Esophagus (tissue), 2 donors: Measurements from ENCODE around the gene R3HDM2. TPM values are rescaled to one million over a fixed set of nuclear protein-coding genes. Genes with fewer than 3 reads are reported as not detected.

Source experiments
- H3K27ac ChIP-seq, 2 donors: one replicate each; pipeline ENCODE4 v1.5.1; 2013; ENCODE audit warnings: low read depth in 2 of 2, mild to moderate bottlenecking in 2 of 2, inconsistent platforms in 1 of 2, low read length in 1 of 2, moderate library complexity in 1 of 2
- H3K27me3 ChIP-seq, 2 donors: one replicate each; pipeline ENCODE4 v1.6.1; 2013; ENCODE audit warnings: low read length in 2 of 2, control low read depth in 1 of 2, mild to moderate bottlenecking in 1 of 2; ENCODE audit not compliant: insufficient read depth in 2 of 2, control insufficient read depth in 1 of 2
- H3K36me3 ChIP-seq, 2 donors: one replicate each; pipeline ENCODE4 v1.6.1; 2013; ENCODE audit warnings: low read length in 1 of 2; ENCODE audit not compliant: control insufficient read depth in 2 of 2, insufficient read depth in 2 of 2
- H3K4me1 ChIP-seq, 2 donors: one replicate each; pipeline ENCODE4 v1.6.1; 2013; ENCODE audit warnings: low read length in 1 of 2; ENCODE audit not compliant: control insufficient read depth in 2 of 2, insufficient read depth in 2 of 2
- H3K4me3 ChIP-seq, 2 donors: one replicate each; pipeline ENCODE4 v1.5.1; 2013; ENCODE audit warnings: low read length in 2 of 2, mild to moderate bottlenecking in 2 of 2, low read depth in 1 of 2, moderate library complexity in 1 of 2
- H3K9me3 ChIP-seq, 2 donors: one replicate each; pipeline ENCODE4 v1.6.1; 2013; ENCODE audit warnings: mild to moderate bottlenecking in 2 of 2, low read depth in 1 of 2, low read length in 1 of 2, moderate library complexity in 1 of 2; ENCODE audit not compliant: control insufficient read depth in 2 of 2, insufficient read depth in 1 of 2
- WGBS, 2 donors: extraction: QIAGEN DNeasy Blood & Tissue Kit; methylation state at CpG; one replicate each; pipeline ENCODE4 v1.1.7; 2013; 5-methylcytosine and 5-hydroxymethylcytosine counted together
- polyA plus RNA-seq, 2 donors: library from polyadenylated mRNA; stranded (reverse); fragments of 200-250 nt; gene quantifications; one replicate each; pipeline ENCODE4 v1.2.3, GENCODE V29; 2013
- donor health status: healthy with polysubstance abuse.
- donor health status: Bipolar disorder and iron deficiency.

R3HDM2 gene
- polyA plus RNA-seq, 2 donors, result 10.4 to 12.4 TPM

DNA sequence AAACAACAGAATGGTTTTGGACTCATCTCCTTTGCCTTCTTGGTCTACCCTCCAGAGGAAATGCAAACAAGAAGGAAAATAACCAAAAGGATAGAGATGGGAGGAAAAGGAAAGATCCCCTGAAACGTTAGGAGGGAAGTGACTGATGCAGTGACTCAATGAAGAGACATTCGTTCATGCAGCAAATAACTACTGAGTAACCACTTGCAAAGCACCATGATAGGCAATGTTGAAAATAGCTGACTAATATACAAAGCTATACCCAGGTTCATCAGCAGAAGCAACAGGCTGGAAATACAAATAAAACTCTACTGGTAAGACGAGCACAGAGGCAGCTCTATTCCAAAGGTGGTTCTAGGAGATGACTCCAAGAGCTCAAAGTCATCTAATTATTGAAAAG, 41.8 kb downstream of the R3HDM2 start:
- WGBS, 2 donors, result 42 to 62% methylated on average over 3 of the region's 3 CpGs
- H3K27ac ChIP-seq, result no peak overlapping the region
- no peak overlapping the region for H3K4me3 ChIP-seq
- no peaks in the 10 kb centered on the region for H3K4me1 ChIP-seq
- H3K36me3 ChIP-seq, result no peaks in the 10 kb centered on the region
- H3K27me3 ChIP-seq, result no peaks in the 10 kb centered on the region
- H3K9me3 ChIP-seq, result no peaks in the 10 kb centered on the region

DNA sequence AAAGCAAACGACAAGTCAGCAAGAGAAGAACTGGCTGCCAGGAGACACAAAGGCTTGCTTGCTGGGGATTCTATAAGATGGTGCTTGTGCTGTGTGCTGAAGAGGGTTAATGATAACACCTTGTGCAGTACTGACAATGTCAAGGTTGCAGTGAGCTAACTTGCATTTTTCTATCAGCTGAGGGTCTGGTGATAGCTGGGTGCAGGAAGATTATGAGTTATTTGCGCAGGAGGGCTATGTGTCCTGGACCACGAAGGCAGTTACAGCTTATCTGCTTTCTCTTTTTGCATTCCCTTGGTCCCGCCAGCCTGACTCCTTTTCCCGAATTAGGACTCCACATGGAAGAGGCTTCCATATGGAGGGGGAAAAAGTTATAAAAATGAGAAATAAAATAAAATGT, 42.4 kb downstream of the R3HDM2 start:
- 90 to 97% methylated on average over 5 of the region's 5 CpGs for WGBS, 2 donors
- Histone ChIP-seq H3K27ac (no peak overlapping the region), H3K9me3 (no peaks in the 10 kb centered on the region)

DNA sequence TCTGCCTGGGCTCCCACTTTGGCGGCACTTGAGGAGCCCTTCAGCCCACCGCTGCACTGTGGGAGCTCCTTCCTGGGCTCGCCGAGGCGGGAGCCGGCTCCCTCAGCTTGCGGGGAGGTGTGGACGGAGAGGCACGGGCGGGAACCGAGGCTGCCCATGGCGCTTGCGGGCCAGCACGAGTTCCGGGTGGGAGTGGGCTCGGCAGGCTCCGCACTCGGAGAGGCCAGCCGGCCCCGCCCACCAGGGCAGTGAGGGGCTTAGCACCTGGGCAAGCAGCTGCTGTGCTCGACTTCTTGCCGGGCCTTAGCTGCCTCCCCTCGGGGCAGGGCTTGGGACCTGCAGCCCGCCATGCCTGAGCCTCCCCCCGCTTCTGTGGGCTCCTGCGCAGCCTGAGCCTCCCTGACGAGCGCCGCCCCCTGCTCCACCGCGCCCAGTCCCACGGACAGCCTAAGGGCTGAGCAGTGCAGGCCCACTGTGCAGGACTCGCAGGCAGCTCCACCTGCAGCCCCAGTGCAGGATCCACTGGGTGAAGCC, 44.6 kb downstream of the R3HDM2 start:
- no peaks in the 10 kb centered on the region for H3K36me3 ChIP-seq
- no peak overlapping the region for H3K4me3 ChIP-seq
- WGBS, 2 donors, result 99% methylated on average over 31 to 33 of the region's 33 CpGs
- no peaks in the 10 kb centered on the region for H3K4me1 ChIP-seq
- no peak overlapping the region for H3K27ac ChIP-seq
- no peaks in the 10 kb centered on the region for H3K27me3 ChIP-seq
- no peaks in the 10 kb centered on the region for H3K9me3 ChIP-seq

More for the DNA sequence above, 42.4 kb downstream of the R3HDM2 start:
- Histone ChIP-seq H3K27me3 (no peaks in the 10 kb centered on the region), H3K4me1 (no peaks in the 10 kb centered on the region), H3K4me3 (no peak overlapping the region), H3K36me3 (no peaks in the 10 kb centered on the region)

GRCh38 chr12:57385586-57385985, 45.3 kb downstream of the R3HDM2 start:
- WGBS, 2 donors, result 93 to 98% methylated on average over 3 of the region's 3 CpGs
- no peak overlapping the region for H3K4me3 ChIP-seq

DNA sequence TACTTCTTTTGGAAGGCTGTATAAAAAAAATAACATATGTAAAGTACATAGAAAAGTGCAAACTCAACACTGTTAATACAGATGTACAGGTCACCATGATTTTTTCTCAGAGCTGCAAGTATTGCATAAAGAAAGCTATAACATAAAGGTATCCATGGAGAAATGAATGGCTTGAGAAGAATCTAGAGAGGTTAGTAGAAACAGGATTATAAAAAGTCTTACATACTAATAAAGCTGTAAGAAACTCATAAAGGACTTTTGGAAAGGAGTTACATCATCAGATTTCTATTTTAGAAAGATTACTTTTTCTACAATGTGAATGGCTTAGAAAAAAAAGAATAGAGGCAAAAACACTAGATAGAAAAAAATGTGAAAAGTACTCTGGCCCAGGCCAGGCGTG, 46.4 kb downstream of the R3HDM2 start:
- WGBS, 2 donors, result 91 to 92% methylated on average over 1 of the region's 1 CpG
- Histone ChIP-seq H3K36me3 (no peaks in the 10 kb centered on the region), H3K27ac (no peak overlapping the region), H3K4me3 (no peak overlapping the region), H3K9me3 (no peaks in the 10 kb centered on the region), H3K4me1 (no peaks in the 10 kb centered on the region), H3K27me3 (no peaks in the 10 kb centered on the region)

More at GRCh38 chr12:57385586-57385985, 45.3 kb downstream of the R3HDM2 start:
- Histone ChIP-seq H3K9me3 (no peaks in the 10 kb centered on the region), H3K4me1 (no peaks in the 10 kb centered on the region), H3K36me3 (no peaks in the 10 kb centered on the region), H3K27me3 (no peaks in the 10 kb centered on the region), H3K27ac (no peak overlapping the region)

- WGBS, 2 donors, result 87 to 90% methylated on average over 2 of the region's 2 CpGs
- Histone ChIP-seq H3K4me1 (no peaks in the 10 kb centered on the region), H3K9me3 (no peaks in the 10 kb centered on the region), H3K27ac (no peak overlapping the region), H3K36me3 (no peaks in the 10 kb centered on the region), H3K27me3 (no peaks in the 10 kb centered on the region), H3K4me3 (no peak overlapping the region)
Observed at GRCh38 chr12:57381693-57382220, 49.1 kb downstream of the R3HDM2 start.

- Histone ChIP-seq H3K36me3 (no peaks in the 10 kb centered on the region), H3K4me3 (no peak overlapping the region), H3K27ac (no peak overlapping the region), H3K9me3 (no peaks in the 10 kb centered on the region), H3K4me1 (no peaks in the 10 kb centered on the region), H3K27me3 (no peaks in the 10 kb centered on the region)
- 96 to 100% methylated on average over 1 of the region's 1 CpG for WGBS, 2 donors
Observed at GRCh38 chr12:57380300-57380699, 50.5 kb downstream of the R3HDM2 start.

DNA sequence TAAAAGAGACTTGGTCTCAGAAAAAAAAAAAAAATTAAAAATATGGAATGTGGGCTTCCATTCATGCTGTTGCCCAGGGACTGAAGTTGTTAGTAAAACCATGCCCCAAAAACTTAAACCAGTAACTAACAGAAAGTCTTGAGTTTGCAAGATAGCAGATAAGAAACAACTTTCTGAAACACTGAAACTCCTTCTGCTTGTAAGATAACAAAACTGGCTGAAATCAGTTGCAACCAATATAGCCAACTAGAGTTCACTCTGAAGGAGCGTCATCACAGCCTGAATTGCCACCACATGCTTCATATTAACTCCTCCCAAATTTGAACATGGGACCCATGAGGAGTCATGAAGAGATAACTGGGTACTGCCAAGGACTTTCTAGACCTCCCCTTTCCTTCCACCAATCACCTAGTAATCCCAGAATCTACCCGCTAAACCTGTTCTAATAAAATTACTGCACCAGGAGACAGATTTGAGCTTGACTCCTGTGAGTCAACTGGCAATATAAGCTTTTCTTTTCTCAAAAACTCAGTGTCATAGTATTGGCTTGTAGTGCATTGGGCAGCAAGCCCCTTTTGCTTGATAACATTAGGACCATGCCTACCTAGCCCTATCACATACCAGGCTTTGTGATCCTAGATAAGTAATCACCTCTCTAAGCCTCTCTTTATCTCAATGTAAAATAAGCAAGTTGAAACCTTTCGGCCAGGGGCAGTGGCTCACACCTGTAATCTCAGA, 53.6 kb downstream of the R3HDM2 start:
- Histone ChIP-seq H3K9me3 (no peaks in the 10 kb centered on the region), H3K36me3 (no peaks in the 10 kb centered on the region), H3K4me3 (no peak overlapping the region), H3K4me1 (no peaks in the 10 kb centered on the region), H3K27me3 (no peaks in the 10 kb centered on the region), H3K27ac (peak overlapping the region in 1 of 2 donors; percentile 55)
- WGBS, 2 donors, result 80 to 82% methylated on average over 3 of the region's 3 CpGs

DNA sequence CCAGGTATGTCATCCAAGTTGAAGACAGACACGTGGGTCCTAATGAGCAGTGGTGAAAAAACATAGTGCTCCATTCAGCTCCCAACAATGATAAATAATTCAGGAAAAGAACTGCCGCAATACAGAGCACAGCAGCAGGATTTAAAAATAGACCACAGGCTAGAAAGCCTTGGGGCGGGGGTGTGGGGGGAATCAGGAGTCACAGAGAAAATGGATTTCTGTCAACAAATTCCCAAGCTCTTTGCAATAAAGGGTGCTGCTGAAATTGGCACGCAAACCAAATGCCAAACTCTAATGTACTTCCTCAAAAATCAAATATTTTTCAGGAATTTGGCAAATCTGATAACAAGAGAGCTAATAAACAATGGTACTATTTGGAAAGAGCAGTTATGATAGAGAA, 58.6 kb downstream of the R3HDM2 start:
- H3K4me1 ChIP-seq, result no peaks in the 10 kb centered on the region
- 77 to 78% methylated on average over 4 of the region's 4 CpGs for WGBS, 2 donors
- H3K36me3 ChIP-seq, result peaks cover 0 to 3% of the 10 kb centered on the region in 2 donors
- H3K9me3 ChIP-seq, result no peaks in the 10 kb centered on the region
- H3K27me3 ChIP-seq, result no peaks in the 10 kb centered on the region
- no peak overlapping the region for H3K27ac ChIP-seq
- H3K4me3 ChIP-seq, result no peak overlapping the region

GRCh38 chr12:57370696-57371095, 60.1 kb downstream of the R3HDM2 start:
- no peaks in the 10 kb centered on the region for H3K4me1 ChIP-seq
- no peaks in the 10 kb centered on the region for H3K9me3 ChIP-seq
- H3K36me3 ChIP-seq, result peaks cover 0 to 3% of the 10 kb centered on the region in 2 donors
- no peaks in the 10 kb centered on the region for H3K27me3 ChIP-seq
- 63 to 75% methylated on average over 1 of the region's 1 CpG for WGBS, 2 donors
- no peak overlapping the region for H3K27ac ChIP-seq
- no peak overlapping the region for H3K4me3 ChIP-seq
